ENCODE measurements around the gene BCAS3. TPM values are rescaled to one million over a fixed set of nuclear protein-coding genes. Genes with fewer than 3 reads are reported as not detected.
"Not testable (repeated sequence)": the region's sequence is repeated elsewhere in the genome, so short reads cannot be mapped to it uniquely, and the experiment has no call there.

BCAS3 gene
- total RNA-seq, 1 donor from 2014 or later = 75.9 TPM

DNA sequence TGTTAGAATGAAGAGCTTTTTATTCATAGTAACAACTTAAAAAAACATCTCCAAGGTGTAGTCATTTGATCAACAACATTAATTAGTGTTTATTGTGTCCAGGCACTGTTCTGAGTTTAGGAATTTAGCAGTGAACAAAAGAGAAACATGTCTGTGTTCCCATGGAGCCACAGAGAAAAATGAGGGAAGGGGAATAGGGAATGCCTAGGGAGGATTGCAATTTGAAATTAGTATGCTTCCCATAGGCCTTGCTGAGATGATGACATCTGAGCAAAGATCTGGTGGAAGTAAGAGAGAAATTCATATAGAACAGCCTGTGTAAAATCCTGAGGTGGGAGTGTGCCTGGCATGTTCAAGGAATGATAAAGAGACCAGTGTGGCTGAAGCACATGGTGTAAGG is 318.0 kb downstream of the BCAS3 start:
- Histone ChIP-seq H3K4me3 (no peak overlapping the region), H3K27me3 (no peaks in the 10 kb centered on the region), H3K36me3 (no peaks in the 10 kb centered on the region), H3K9me3 (no peaks in the 10 kb centered on the region), H3K27ac (no peak overlapping the region), H3K4me1 (no peaks in the 10 kb centered on the region)
- TF ChIP-seq, protein P1, sequence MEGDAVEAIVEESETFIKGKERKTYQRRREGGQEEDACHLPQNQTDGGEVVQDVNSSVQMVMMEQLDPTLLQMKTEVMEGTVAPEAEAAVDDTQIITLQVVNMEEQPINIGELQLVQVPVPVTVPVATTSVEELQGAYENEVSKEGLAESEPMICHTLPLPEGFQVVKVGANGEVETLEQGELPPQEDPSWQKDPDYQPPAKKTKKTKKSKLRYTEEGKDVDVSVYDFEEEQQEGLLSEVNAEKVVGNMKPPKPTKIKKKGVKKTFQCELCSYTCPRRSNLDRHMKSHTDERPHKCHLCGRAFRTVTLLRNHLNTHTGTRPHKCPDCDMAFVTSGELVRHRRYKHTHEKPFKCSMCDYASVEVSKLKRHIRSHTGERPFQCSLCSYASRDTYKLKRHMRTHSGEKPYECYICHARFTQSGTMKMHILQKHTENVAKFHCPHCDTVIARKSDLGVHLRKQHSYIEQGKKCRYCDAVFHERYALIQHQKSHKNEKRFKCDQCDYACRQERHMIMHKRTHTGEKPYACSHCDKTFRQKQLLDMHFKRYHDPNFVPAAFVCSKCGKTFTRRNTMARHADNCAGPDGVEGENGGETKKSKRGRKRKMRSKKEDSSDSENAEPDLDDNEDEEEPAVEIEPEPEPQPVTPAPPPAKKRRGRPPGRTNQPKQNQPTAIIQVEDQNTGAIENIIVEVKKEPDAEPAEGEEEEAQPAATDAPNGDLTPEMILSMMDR (IDR thresholded peaks at IDR 0.05) = no peak
- no peak for DNase-seq (ENCODE audit: low spot score in 2 of 2)
- intact Hi-C loops (cut with DNase I) = loop anchor here (5.0 kb wide), 1 partner anchor 273 kb away; no protein-coding TSS in a partner anchor

DNA sequence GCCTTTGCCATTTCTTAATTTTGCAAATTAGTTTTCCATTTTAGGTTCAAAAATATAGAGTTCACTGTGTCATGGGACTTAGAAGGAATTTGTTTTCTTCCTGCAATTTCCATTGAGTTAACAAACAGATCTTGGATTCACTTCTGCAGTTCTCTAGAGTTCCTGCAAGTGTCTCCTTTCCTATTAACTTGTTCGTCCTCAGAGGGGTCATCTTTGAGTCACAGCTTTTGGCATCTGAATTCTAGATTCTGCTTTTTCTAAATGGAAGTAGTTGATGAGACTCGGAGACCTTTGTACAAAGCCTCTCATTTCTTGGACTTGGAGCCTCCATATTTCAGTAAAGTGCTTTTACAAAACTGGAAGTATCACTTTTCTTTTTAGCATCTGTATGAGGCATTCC is 323.3 kb downstream of the BCAS3 start:
- Histone ChIP-seq H3K36me3 (no peaks in the 10 kb centered on the region), H3K9me3 (no peaks in the 10 kb centered on the region), H3K4me1 (no peaks in the 10 kb centered on the region), H3K27me3 (no peaks in the 10 kb centered on the region), H3K4me3 (no peak overlapping the region), H3K27ac (no peak overlapping the region)
- no peak for DNase-seq (ENCODE audit: low spot score in 2 of 2)
- TF ChIP-seq, protein P1 (IDR thresholded peaks at IDR 0.05) = no peak
- intact Hi-C loops (cut with DNase I) = loop anchor here (5.0 kb wide), 1 partner anchor 406 kb away; no protein-coding TSS in a partner anchor

DNA sequence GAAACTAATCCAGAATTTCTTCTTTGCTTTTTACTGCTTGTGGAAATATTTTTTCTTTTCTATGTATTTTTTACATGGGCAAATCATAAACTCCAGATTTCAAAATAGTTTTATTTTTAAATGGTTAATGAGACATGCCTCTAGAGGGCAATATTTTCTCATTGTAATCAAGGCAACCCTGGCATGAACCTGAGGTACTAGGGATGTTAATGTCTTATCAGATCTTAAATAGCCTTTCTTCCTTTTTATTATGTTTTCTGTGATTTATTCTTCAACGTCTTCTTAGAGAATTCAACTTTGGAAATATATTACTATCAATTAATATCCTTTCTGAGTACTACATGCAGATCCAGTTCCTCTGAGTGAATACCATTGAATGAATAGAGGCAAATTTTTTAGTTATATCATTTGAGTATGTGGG is 324.7 kb downstream of the BCAS3 start:
- Histone ChIP-seq H3K4me3 (no peak overlapping the region), H3K9me3 (no peaks in the 10 kb centered on the region), H3K27ac (no peak overlapping the region), H3K36me3 (no peaks in the 10 kb centered on the region), H3K4me1 (no peaks in the 10 kb centered on the region), H3K27me3 (no peaks in the 10 kb centered on the region)
- DNase-seq (ENCODE audit: low spot score in 2 of 2) = no peak
- TF ChIP-seq, protein P1 (IDR thresholded peaks at IDR 0.05) = peak; percentile 29 to 54 (median 53)
- intact Hi-C loops (cut with DNase I) = loop anchor here (1.0 to 5.0 kb wide), 2 partner anchors 388 to 405 kb away; no protein-coding TSS in a partner anchor

DNA sequence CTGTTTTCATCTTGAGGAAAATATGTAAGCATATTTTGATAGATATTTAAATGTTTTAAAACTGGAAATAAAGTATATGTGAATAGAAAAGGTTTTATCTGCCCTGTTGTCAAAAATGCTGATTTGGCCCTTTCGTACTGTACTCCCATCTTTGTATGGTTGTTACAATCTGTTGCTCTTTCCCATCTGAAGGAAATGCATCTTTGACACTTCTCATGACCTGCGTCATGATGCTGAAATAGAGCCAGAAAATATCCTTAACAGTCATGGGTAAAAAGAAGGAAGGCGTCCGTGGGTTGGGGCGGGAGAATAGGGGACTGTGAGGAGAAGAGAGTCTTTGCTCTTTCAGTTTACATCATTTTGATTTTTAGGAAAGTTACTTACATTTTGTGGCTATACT is 327.7 kb downstream of the BCAS3 start:
- no peaks in the 10 kb centered on the region for H3K4me1 ChIP-seq
- TF ChIP-seq, protein P1 (IDR thresholded peaks at IDR 0.05) = no peak
- no peak overlapping the region for H3K27ac ChIP-seq
- intact Hi-C loops (cut with DNase I) = no loop called here
- H3K9me3 ChIP-seq = no peaks in the 10 kb centered on the region
- H3K4me3 ChIP-seq = no peak overlapping the region
- DNase-seq (ENCODE audit: low spot score in 2 of 2) = no peak
- H3K27me3 ChIP-seq = no peaks in the 10 kb centered on the region
- no peaks in the 10 kb centered on the region for H3K36me3 ChIP-seq

DNA sequence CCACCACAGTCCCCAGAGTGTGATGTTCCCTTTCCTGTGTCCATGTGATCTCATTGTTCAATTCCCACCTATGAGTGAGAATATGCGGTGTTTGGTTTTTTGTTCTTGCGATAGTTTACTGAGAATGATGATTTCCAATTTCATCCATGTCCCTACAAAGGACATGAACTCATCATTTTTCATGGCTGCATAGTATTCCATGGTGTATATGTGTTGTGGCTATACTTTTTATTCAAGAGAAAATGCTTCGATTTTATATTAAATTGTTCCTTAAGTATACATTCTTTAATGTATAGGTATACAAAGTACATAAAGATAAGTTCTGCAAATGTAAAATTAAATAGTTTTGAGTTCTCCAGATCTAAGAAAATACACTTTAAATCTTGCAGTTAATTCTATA is 328.3 kb downstream of the BCAS3 start:
- H3K27me3 ChIP-seq; intact Hi-C loops (cut with DNase I); H3K27ac ChIP-seq; DNase-seq (ENCODE audit: low spot score in 2 of 2); H3K4me3 ChIP-seq; H3K9me3 ChIP-seq; H3K36me3 ChIP-seq; H3K4me1 ChIP-seq: not testable (repeated sequence)

DNA sequence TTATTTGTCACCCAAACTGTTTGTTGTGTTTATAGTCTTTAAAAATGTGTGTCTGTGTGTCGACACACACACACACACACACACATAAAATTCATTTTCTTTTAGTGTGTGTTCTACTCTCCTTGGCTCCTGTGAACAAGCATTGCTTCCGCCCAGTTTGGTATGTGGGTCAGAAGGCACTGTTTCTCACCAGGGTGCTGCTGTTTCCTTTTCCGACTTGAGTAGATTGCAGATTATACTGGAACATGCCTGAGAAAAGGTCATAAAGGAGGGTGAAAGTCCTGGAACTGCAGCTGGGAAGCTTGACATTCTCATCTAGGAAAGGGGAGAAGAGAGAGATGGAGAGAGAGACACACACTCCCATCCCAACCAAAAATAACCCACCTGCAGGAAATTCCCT is 330.3 kb downstream of the BCAS3 start:
- intact Hi-C loops (cut with DNase I) = no loop called here
- peak in 1 of 2 donors; percentile 65 for DNase-seq (ENCODE audit: low spot score in 2 of 2)
- no peak overlapping the region for H3K4me3 ChIP-seq
- H3K27me3 ChIP-seq = no peaks in the 10 kb centered on the region
- no peaks in the 10 kb centered on the region for H3K9me3 ChIP-seq
- H3K27ac ChIP-seq = peak overlapping the region in 1 of 2 donors; percentile 19
- H3K36me3 ChIP-seq = no peaks in the 10 kb centered on the region
- no peaks in the 10 kb centered on the region for H3K4me1 ChIP-seq
- TF ChIP-seq, protein P1 (IDR thresholded peaks at IDR 0.05) = no peak
